Mesothelial cell of epicardium (in vitro differentiated cells): ENCODE measurements around the gene RYR1. TPM values are rescaled to one million over a fixed set of nuclear protein-coding genes. Genes with fewer than 3 reads are reported as not detected.
A peak's percentile ranks its signal among the peaks of the same experiment; 100 is the strongest.
"Not testable (repeated sequence)": the region's sequence is repeated elsewhere in the genome, so short reads cannot be mapped to it uniquely, and the experiment has no call there.

ENCODE experiments used
- DNase-seq, 2 experiments: peaks; one replicate each; pipeline ENCODE4 v3.0.0; 2021; ENCODE audit warnings: low spot score in 2 of 2; ENCODE audit not compliant: unreplicated experiment in 2 of 2
- H3K27ac Mint-ChIP-seq: 2 replicates; pipeline ENCODE4 v1.8.0; 2021; ENCODE audit warnings: mixed read lengths
- H3K27me3 Mint-ChIP-seq: 2 replicates; pipeline ENCODE4 v1.8.0; 2021; ENCODE audit warnings: low read depth, mixed read lengths
- H3K36me3 Mint-ChIP-seq: 2 replicates; pipeline ENCODE4 v1.8.0; 2021; ENCODE audit warnings: mixed read lengths
- H3K4me1 Mint-ChIP-seq: 2 replicates; pipeline ENCODE4 v1.8.0; 2021; ENCODE audit warnings: mixed read lengths
- H3K4me3 Mint-ChIP-seq: 2 replicates; pipeline ENCODE4 v1.8.0; 2021; ENCODE audit warnings: mild to moderate bottlenecking, moderate library complexity, mixed read lengths
- H3K9me3 Mint-ChIP-seq: 2 replicates; pipeline ENCODE4 v1.8.0; 2021; ENCODE audit warnings: mixed read lengths
- total RNA-seq: library from RNA; stranded (reverse); gene quantifications from 3 replicates; pipeline ENCODE4 v1.2.1, GENCODE V29; 2021
- TF ChIP-seq, protein P1 (sequence below): fragments of 200-600 bp; sonication (generic); IDR thresholded peaks from one replicate; pipeline ENCODE4 v1.5.0; 2021; ENCODE audit warnings: antibody characterized with exemption; ENCODE audit not compliant: unreplicated experiment

RYR1 gene
- total RNA-seq, 1 donor from 2014 or later: 0.27 TPM

DNA sequence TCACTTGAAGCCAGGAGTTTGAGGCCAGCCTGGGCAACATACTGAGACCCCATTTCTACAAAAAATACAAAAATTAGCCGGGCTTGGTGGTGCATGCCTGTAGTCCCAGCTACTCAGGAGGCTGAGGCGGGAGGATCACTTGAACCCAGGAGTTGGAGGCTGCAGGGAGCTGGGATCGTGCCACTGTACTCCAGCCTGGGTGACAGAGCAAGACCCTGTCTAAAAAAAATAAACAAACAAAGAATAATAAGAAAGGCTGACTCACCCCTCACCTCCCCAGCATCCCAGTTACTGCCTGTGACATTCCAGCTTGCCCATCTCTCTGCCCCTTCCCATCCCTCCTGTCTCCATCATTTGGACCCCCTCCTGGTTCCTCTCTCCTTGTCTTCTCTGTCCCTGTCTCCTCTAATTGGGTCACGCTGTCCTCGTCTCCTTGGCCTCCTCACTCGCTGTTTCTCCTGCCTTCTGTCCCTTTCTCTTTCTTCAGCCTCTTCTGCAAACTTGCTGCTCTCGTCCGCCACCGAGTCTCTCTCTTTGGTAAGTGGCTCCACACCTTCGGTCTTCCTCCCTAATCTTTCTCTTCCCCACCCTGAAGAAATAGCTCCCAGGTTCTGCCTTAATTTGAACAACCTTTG is 77.7 kb downstream of the RYR1 start:
- no peaks in the 10 kb centered on the region for H3K36me3 Mint-ChIP-seq
- H3K9me3 Mint-ChIP-seq: no peaks in the 10 kb centered on the region
- DNase-seq: no peak
- H3K27me3 Mint-ChIP-seq: peaks cover 15% of the 10 kb centered on the region
- H3K4me3 Mint-ChIP-seq: no peak overlapping the region
- no peak overlapping the region for H3K27ac Mint-ChIP-seq
- H3K4me1 Mint-ChIP-seq: no peaks in the 10 kb centered on the region
- TF ChIP-seq, protein P1, sequence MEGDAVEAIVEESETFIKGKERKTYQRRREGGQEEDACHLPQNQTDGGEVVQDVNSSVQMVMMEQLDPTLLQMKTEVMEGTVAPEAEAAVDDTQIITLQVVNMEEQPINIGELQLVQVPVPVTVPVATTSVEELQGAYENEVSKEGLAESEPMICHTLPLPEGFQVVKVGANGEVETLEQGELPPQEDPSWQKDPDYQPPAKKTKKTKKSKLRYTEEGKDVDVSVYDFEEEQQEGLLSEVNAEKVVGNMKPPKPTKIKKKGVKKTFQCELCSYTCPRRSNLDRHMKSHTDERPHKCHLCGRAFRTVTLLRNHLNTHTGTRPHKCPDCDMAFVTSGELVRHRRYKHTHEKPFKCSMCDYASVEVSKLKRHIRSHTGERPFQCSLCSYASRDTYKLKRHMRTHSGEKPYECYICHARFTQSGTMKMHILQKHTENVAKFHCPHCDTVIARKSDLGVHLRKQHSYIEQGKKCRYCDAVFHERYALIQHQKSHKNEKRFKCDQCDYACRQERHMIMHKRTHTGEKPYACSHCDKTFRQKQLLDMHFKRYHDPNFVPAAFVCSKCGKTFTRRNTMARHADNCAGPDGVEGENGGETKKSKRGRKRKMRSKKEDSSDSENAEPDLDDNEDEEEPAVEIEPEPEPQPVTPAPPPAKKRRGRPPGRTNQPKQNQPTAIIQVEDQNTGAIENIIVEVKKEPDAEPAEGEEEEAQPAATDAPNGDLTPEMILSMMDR: no peak

DNA sequence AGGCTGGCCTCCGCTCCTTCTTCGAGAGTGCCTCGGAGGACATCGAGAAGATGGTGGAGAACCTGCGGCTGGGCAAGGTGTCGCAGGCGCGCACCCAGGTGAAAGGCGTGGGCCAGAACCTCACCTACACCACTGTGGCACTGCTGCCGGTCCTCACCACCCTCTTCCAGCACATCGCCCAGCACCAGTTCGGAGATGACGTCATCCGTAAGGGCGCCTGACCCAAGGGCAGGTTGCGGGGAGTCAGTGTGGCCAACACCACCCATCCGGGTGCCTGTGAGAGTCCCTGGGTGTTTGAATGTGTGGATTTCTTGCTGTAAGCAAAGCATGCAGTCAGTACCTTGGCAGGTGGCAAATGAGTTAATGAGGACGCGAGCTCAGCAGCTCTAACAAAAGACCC is 78.8 kb downstream of the RYR1 start:
- DNase-seq: no peak
- TF ChIP-seq, protein P1: no peak
- H3K27me3 Mint-ChIP-seq: peaks cover 15% of the 10 kb centered on the region
- H3K4me1 Mint-ChIP-seq: no peaks in the 10 kb centered on the region
- no peak overlapping the region for H3K4me3 Mint-ChIP-seq
- H3K9me3 Mint-ChIP-seq: no peaks in the 10 kb centered on the region
- no peaks in the 10 kb centered on the region for H3K36me3 Mint-ChIP-seq
- no peak overlapping the region for H3K27ac Mint-ChIP-seq

DNA sequence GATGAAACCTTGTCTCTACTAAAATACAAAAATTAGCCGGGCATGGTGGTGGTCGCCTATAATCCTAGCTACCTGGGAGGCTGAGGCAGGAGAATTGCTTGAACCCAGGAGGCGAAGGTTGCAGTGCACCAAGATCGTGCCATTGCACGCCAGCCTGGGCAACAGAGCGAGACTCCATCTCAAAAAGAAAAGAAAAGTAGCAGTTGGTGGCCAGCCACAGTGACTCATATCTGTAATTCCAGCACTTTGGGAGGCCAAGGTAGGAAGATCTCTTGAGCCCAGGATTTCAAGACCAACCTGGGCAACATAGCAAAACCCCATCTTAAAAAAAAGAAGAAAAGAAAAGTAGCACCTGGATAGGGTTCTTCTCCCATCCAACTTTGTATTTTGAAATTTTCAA is 79.7 kb downstream of the RYR1 start:
- H3K27me3 Mint-ChIP-seq: peaks cover 15% of the 10 kb centered on the region
- not testable (repeated sequence) for DNase-seq, H3K27ac Mint-ChIP-seq, H3K4me3 Mint-ChIP-seq, H3K36me3 Mint-ChIP-seq, H3K9me3 Mint-ChIP-seq, H3K4me1 Mint-ChIP-seq

DNA sequence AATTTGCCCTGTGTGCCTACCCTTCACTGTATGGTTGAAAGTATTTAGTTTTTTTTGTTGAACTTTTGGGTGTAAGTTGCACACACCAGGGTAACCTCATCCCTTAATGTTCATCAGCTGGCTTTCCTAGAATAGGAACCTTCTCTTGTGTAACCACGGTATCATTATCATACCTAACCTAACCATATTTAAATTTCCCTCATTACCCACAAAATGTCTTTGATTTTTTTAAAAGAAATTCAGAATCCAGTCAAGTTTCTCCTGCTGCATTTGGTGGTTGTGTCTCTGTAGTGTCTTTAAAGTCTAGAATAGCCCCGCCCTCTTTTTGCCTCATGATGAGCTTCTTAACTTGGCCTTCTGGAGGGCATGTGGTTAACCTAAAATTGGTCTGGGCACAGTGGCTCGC is 80.3 kb downstream of the RYR1 start:
- Mint-ChIP-seq H3K9me3 (no peaks in the 10 kb centered on the region), H3K27me3 (peaks cover 15% of the 10 kb centered on the region), H3K4me1 (no peaks in the 10 kb centered on the region), H3K4me3 (no peak overlapping the region), H3K27ac (no peak overlapping the region), H3K36me3 (no peaks in the 10 kb centered on the region)
- no peak for DNase-seq
- TF ChIP-seq, protein P1: no peak

DNA sequence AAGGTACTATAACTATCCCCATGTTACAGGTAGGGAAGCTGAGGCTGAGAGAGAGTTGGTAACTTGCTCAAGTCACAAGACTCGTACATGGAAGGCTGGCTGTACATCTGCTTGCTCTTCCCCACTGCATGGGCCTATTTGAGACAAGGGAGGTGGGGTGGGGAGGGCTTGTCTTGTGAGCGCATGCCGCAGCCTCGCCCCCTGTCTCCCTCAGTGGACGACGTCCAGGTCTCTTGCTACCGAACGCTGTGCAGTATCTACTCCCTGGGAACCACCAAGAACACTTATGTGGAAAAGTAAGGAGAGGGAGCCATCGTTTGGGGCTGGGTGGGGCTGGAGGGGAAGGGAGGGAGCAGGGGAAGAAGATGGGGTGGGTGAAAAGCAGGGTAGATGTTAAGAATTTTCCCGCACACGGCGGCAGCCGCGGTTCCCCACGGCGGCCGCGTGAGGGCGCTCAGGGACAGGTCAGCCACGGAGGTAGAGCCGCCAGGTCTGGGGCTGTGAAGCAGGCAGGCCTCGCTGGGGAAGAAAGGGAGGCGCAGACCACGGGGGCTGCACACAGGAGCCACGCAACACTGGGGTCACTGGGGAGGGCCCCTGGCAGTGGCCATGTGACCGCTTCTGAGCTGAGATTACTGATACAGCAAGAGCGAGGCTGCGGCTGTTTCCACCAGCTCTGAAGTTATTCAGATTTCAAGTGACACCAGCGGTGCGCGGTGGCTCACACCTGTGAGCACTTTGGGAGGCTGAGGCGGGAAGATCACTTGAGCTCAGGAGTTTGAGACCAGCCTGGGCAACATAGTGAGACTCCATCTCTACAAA is 81.5 kb downstream of the RYR1 start:
- no peak overlapping the region for H3K27ac Mint-ChIP-seq
- H3K36me3 Mint-ChIP-seq: no peaks in the 10 kb centered on the region
- peak; percentile 62 to 81 for DNase-seq
- no peak overlapping the region for H3K4me3 Mint-ChIP-seq
- TF ChIP-seq, protein P1: peak; percentile 78
- no peaks in the 10 kb centered on the region for H3K4me1 Mint-ChIP-seq
- no peaks in the 10 kb centered on the region for H3K9me3 Mint-ChIP-seq
- H3K27me3 Mint-ChIP-seq: peaks cover 13% of the 10 kb centered on the region

DNA sequence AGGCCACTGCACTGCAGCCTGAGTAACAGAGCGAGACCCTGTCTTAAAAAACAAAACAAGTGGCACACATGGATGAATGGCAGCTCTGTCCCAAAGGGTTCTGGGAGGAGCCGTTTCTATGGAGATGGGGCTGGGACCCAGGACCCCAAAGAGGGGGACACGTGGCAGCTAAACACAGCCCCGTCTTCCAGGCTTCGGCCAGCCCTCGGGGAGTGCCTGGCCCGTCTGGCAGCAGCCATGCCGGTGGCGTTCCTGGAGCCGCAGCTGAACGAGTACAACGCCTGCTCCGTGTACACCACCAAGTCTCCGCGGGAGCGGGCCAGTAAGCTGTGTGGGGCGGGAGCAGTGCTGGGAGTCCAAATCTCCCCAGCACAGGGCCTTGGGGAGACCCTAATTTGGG is 82.4 kb downstream of the RYR1 start:
- H3K4me3 Mint-ChIP-seq: no peak overlapping the region
- no peak for DNase-seq
- no peak overlapping the region for H3K27ac Mint-ChIP-seq
- H3K9me3 Mint-ChIP-seq: no peaks in the 10 kb centered on the region
- no peaks in the 10 kb centered on the region for H3K36me3 Mint-ChIP-seq
- TF ChIP-seq, protein P1: no peak
- peaks cover 6% of the 10 kb centered on the region for H3K27me3 Mint-ChIP-seq
- H3K4me1 Mint-ChIP-seq: no peaks in the 10 kb centered on the region
